Measurements from ENCODE around the gene KCNK5. TPM values are rescaled to one million over a fixed set of nuclear protein-coding genes. Genes with fewer than 3 reads are reported as not detected.

KCNK5 gene
- total and polyA plus RNA-seq, 4 donors, result 3.7 to 19.1 (median 7.5) TPM

- H3K4me3 ChIP-seq (ENCODE audit: low read depth in 1 of 3, low read length in 3 of 3), result no peak overlapping the region
- no peak for DNase-seq (ENCODE audit: low spot score)
- 29% methylated on average over 3 of the region's 3 CpGs for WGBS
- H3K4me1 ChIP-seq (ENCODE audit: control insufficient read depth in 4 of 4, insufficient read depth in 4 of 4, low read length in 3 of 4), result peaks cover 12 to 90% (median 81%) of the 10 kb centered on the region in 4 donors
- TF ChIP-seq HNF4A (conservative IDR thresholded peaks at IDR 0.05) (peak in 1 of 2 donors; percentile 29), JUND (IDR thresholded peaks at IDR 0.05) (no peak)
- H3K9ac ChIP-seq (ENCODE audit: low read depth in 1 of 2, low read length in 2 of 2), result no peak overlapping the region
- H3K27ac ChIP-seq (ENCODE audit: low read depth in 1 of 2, low read length in 2 of 2), result no peak overlapping the region
- H3K27me3 ChIP-seq (ENCODE audit: control insufficient read depth in 4 of 4, insufficient read depth in 4 of 4, low read length in 3 of 4), result no peaks in the 10 kb centered on the region
- H3K9me3 ChIP-seq (ENCODE audit: control insufficient read depth in 4 of 4, low read length in 3 of 4), result no peaks in the 10 kb centered on the region
- H3K36me3 ChIP-seq (ENCODE audit: control insufficient read depth in 4 of 4, insufficient read depth in 3 of 4, low read depth in 1 of 4, low read length in 3 of 4), result peaks cover 0 to 6% (median 0%) of the 10 kb centered on the region in 4 donors
These were observed 5.7 kb downstream of the KCNK5 start for GRCh38 chr6:39223555-39223954.

GRCh38 chr6:39223061-39223460, 6.2 kb downstream of the KCNK5 start:
- WGBS, result 95% methylated on average over 5 of the region's 5 CpGs

More at GRCh38 chr6:39223061-39223460, 6.2 kb downstream of the KCNK5 start:
- TF ChIP-seq REST (IDR thresholded peaks at IDR 0.05) (no peak), FOXA2 (IDR thresholded peaks at IDR 0.05) (no peak), EGR1 (IDR thresholded peaks at IDR 0.05; ENCODE audit: low read depth in 2 of 2) (no peak), ATF3 (IDR thresholded peaks at IDR 0.05) (no peak), NR2F2 (IDR thresholded peaks at IDR 0.05) (no peak), TAF1 (conservative IDR thresholded peaks at IDR 0.05) (no peak), FOXA1 (IDR thresholded peaks at IDR 0.05) (no peak), SP1 (IDR thresholded peaks at IDR 0.05) (no peak), YY1 (IDR thresholded peaks at IDR 0.05) (no peak), HNF4G (IDR thresholded peaks at IDR 0.05) (no peak), GABPA (IDR thresholded peaks at IDR 0.05 in 1 of 2, conservative IDR thresholded peaks at IDR 0.05 in 1 of 2) (no peak), RXRA (IDR thresholded peaks at IDR 0.05) (no peak), RAD21 (IDR thresholded peaks at IDR 0.05) (no peak), HNF4A (conservative IDR thresholded peaks at IDR 0.05) (no peak), MAX (IDR thresholded peaks at IDR 0.05) (no peak), JUND (IDR thresholded peaks at IDR 0.05) (no peak)
- TF ChIP-seq, protein P1, sequence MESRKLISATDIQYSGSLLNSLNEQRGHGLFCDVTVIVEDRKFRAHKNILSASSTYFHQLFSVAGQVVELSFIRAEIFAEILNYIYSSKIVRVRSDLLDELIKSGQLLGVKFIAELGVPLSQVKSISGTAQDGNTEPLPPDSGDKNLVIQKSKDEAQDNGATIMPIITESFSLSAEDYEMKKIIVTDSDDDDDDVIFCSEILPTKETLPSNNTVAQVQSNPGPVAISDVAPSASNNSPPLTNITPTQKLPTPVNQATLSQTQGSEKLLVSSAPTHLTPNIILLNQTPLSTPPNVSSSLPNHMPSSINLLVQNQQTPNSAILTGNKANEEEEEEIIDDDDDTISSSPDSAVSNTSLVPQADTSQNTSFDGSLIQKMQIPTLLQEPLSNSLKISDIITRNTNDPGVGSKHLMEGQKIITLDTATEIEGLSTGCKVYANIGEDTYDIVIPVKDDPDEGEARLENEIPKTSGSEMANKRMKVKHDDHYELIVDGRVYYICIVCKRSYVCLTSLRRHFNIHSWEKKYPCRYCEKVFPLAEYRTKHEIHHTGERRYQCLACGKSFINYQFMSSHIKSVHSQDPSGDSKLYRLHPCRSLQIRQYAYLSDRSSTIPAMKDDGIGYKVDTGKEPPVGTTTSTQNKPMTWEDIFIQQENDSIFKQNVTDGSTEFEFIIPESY (IDR thresholded peaks at IDR 0.05), result no peak
- TF ChIP-seq, protein P2, sequence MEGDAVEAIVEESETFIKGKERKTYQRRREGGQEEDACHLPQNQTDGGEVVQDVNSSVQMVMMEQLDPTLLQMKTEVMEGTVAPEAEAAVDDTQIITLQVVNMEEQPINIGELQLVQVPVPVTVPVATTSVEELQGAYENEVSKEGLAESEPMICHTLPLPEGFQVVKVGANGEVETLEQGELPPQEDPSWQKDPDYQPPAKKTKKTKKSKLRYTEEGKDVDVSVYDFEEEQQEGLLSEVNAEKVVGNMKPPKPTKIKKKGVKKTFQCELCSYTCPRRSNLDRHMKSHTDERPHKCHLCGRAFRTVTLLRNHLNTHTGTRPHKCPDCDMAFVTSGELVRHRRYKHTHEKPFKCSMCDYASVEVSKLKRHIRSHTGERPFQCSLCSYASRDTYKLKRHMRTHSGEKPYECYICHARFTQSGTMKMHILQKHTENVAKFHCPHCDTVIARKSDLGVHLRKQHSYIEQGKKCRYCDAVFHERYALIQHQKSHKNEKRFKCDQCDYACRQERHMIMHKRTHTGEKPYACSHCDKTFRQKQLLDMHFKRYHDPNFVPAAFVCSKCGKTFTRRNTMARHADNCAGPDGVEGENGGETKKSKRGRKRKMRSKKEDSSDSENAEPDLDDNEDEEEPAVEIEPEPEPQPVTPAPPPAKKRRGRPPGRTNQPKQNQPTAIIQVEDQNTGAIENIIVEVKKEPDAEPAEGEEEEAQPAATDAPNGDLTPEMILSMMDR (IDR thresholded peaks at IDR 0.05; ENCODE audit: low read depth, low read length, missing input control), result no peak
- H3K36me3 ChIP-seq (ENCODE audit: control insufficient read depth in 4 of 4, insufficient read depth in 3 of 4, low read depth in 1 of 4, low read length in 3 of 4), result peaks cover 0 to 6% (median 0%) of the 10 kb centered on the region in 4 donors
- H3K4me1 ChIP-seq (ENCODE audit: control insufficient read depth in 4 of 4, insufficient read depth in 4 of 4, low read length in 3 of 4), result peaks cover 12 to 93% (median 84%) of the 10 kb centered on the region in 4 donors
- no peak overlapping the region for H3K9ac ChIP-seq (ENCODE audit: low read depth in 1 of 2, low read length in 2 of 2)
- H3K9me3 ChIP-seq (ENCODE audit: control insufficient read depth in 4 of 4, low read length in 3 of 4), result no peaks in the 10 kb centered on the region
- H3K27ac ChIP-seq (ENCODE audit: low read depth in 1 of 2, low read length in 2 of 2), result no peak overlapping the region
- H3K4me3 ChIP-seq (ENCODE audit: low read depth in 1 of 3, low read length in 3 of 3), result no peak overlapping the region
- H3K27me3 ChIP-seq (ENCODE audit: control insufficient read depth in 4 of 4, insufficient read depth in 4 of 4, low read length in 3 of 4), result no peaks in the 10 kb centered on the region
- DNase-seq (ENCODE audit: low spot score), result no peak
